ENCODE data around the gene MCHR2. TPM values are rescaled to one million over a fixed set of nuclear protein-coding genes. Genes with fewer than 3 reads are reported as not detected.

The MCHR2 gene
- polyA plus RNA-seq, 1 donor (not counting 4 experiments of a cell fraction or from before 2014, with no cell fraction given), result not detected

DNA sequence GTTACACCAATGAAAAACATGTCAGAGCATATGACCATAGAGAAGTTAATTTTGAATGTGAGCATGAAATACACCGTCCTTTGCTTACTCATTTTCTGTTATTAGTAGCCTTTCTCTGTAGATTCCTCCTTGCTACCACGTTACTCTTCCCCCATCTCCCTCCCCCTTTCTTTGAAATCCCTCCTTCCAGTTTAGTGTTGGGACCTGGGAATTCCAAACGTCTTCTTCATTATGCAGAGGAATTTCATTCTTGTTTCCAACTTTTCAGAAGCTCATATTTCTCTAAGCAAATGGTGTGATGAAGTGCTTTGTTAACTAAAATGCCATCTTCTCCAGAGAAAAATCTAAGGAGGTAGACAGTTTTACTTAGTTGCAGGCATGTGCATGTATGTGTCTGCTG, 122.4 kb downstream of the MCHR2 start:
- Histone ChIP-seq H3K36me3 (ENCODE audit: control insufficient read depth in 2 of 2, extremely low read depth in 1 of 2, insufficient read depth in 2 of 2, low read length in 2 of 2) (no peaks in the 10 kb centered on the region), H3K9me3 (ENCODE audit: control insufficient read depth, low read depth, low read length) (no peaks in the 10 kb centered on the region), H3K4me1 (ENCODE audit: control insufficient read depth, extremely low read depth, insufficient read depth, low read length) (no peaks in the 10 kb centered on the region), H3K4me3 (ENCODE audit: control insufficient read depth in 2 of 3, extremely low read depth in 1 of 3, insufficient read depth in 2 of 3, low read depth in 1 of 3, low read length in 3 of 3) (no peak overlapping the region), H4K20me1 (ENCODE audit: control insufficient read depth, extremely low read depth, insufficient read depth, low read length) (no peaks in the 10 kb centered on the region), H3K27ac (ENCODE audit: control insufficient read depth, insufficient read depth, low read length) (no peak overlapping the region), H3K27me3 (ENCODE audit: control insufficient read depth, extremely low read depth, insufficient read depth, low read length) (peaks cover 11% of the 10 kb centered on the region), H3K9ac (ENCODE audit: control insufficient read depth, extremely low read depth, insufficient read depth, low read length) (no peak overlapping the region), H3K79me2 (ENCODE audit: control insufficient read depth, insufficient read depth, low read length) (no peaks in the 10 kb centered on the region), H3K9me1 (ENCODE audit: control insufficient read depth, extremely low read depth, insufficient read depth, low read length) (no peaks in the 10 kb centered on the region), H2AFZ (ENCODE audit: control insufficient read depth, low read length) (no peak overlapping the region), H3K4me2 (ENCODE audit: control insufficient read depth, extremely low read depth, insufficient read depth, low read depth, low read length) (no peak overlapping the region)
- dilution Hi-C loops (cut with MboI; ENCODE audit: extremely low pct_ligation_motif_present, low sequenced_read_pairs), result loop anchor here (25.0 kb wide), 1 partner anchor 216 kb away; no protein-coding TSS in a partner anchor
- DNase-seq (ENCODE audit: low read depth, low spot score) (no peak), FAIRE-seq (no peak)
- TF ChIP-seq, protein P1, sequence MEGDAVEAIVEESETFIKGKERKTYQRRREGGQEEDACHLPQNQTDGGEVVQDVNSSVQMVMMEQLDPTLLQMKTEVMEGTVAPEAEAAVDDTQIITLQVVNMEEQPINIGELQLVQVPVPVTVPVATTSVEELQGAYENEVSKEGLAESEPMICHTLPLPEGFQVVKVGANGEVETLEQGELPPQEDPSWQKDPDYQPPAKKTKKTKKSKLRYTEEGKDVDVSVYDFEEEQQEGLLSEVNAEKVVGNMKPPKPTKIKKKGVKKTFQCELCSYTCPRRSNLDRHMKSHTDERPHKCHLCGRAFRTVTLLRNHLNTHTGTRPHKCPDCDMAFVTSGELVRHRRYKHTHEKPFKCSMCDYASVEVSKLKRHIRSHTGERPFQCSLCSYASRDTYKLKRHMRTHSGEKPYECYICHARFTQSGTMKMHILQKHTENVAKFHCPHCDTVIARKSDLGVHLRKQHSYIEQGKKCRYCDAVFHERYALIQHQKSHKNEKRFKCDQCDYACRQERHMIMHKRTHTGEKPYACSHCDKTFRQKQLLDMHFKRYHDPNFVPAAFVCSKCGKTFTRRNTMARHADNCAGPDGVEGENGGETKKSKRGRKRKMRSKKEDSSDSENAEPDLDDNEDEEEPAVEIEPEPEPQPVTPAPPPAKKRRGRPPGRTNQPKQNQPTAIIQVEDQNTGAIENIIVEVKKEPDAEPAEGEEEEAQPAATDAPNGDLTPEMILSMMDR (optimal IDR thresholded peaks at IDR 0.05 in 1 of 3, IDR thresholded peaks at IDR 0.05 in 1 of 3, conservative IDR thresholded peaks at IDR 0.05 in 1 of 3; ENCODE audit: extremely low read depth in 1 of 3, insufficient read depth in 2 of 3, low read length in 3 of 3), result no peak
- TF ChIP-seq EZH2 (IDR thresholded peaks at IDR 0.05; ENCODE audit: low read length), result no peak

Data from keratinocyte (primary cell).